Ectodermal cell (in vitro differentiated cells): ENCODE measurements around the gene LYRM2.

Experiments used
- H3K27ac ChIP-seq: 2 replicates; pipeline ENCODE4 v1.7.0; 2013; ENCODE audit warnings: mild to moderate bottlenecking, low read depth, low read length; ENCODE audit not compliant: insufficient read depth, poor library complexity, severe bottlenecking
- H3K27me3 ChIP-seq: 2 replicates; pipeline ENCODE4 v1.7.0; 2013; ENCODE audit warnings: mild to moderate bottlenecking, low read length; ENCODE audit not compliant: insufficient read depth, control insufficient read depth, poor library complexity, severe bottlenecking
- H3K36me3 ChIP-seq: one replicate; pipeline ENCODE4 v1.7.0; 2013; ENCODE audit warnings: low read length; ENCODE audit not compliant: control insufficient read depth, insufficient read depth
- H3K4me1 ChIP-seq: one replicate; pipeline ENCODE4 v1.7.0; 2013; ENCODE audit warnings: low read length; ENCODE audit not compliant: control insufficient read depth, insufficient read depth
- H3K4me3 ChIP-seq: 2 replicates; pipeline ENCODE4 v1.7.0; 2013; ENCODE audit warnings: low read depth, low read length, control low read depth; ENCODE audit not compliant: insufficient read depth
- H3K9me3 ChIP-seq: 2 replicates; pipeline ENCODE4 v1.7.0; 2013; ENCODE audit warnings: mild to moderate bottlenecking, low read length, moderate library complexity; ENCODE audit not compliant: control insufficient read depth
- WGBS, 2 experiments: methylation state at CpG; one replicate each; pipeline ENCODE4 v1.1.7; 2013; ENCODE audit warnings: missing lambda C conversion rate in 2 of 2; 5-methylcytosine and 5-hydroxymethylcytosine counted together

The LYRM2 gene

GRCh38 chr6:89599727-89600126, 38.8 kb downstream of the LYRM2 start:
- 88 to 93% methylated on average over 7 of the region's 7 CpGs for WGBS, 2 experiments
- no peaks in the 10 kb centered on the region for H3K4me1 ChIP-seq
- H3K9me3 ChIP-seq = no peaks in the 10 kb centered on the region
- no peaks in the 10 kb centered on the region for H3K36me3 ChIP-seq
- H3K27ac ChIP-seq = no peak overlapping the region
- H3K27me3 ChIP-seq = no peaks in the 10 kb centered on the region
- no peak overlapping the region for H3K4me3 ChIP-seq

- 70 to 71% methylated on average over 3 of the region's 3 CpGs for WGBS, 2 experiments
- no peak overlapping the region for H3K27ac ChIP-seq
- no peak overlapping the region for H3K4me3 ChIP-seq
- no peaks in the 10 kb centered on the region for H3K27me3 ChIP-seq
- H3K4me1 ChIP-seq = no peaks in the 10 kb centered on the region
- no peaks in the 10 kb centered on the region for H3K36me3 ChIP-seq
- H3K9me3 ChIP-seq = no peaks in the 10 kb centered on the region
Observed at GRCh38 chr6:89597988-89598387, 40.6 kb downstream of the LYRM2 start.

- 76 to 77% methylated on average over 2 of the region's 2 CpGs for WGBS, 2 experiments
- Histone ChIP-seq H3K4me3 (no peak overlapping the region), H3K4me1 (no peaks in the 10 kb centered on the region), H3K36me3 (no peaks in the 10 kb centered on the region), H3K9me3 (no peaks in the 10 kb centered on the region), H3K27me3 (no peaks in the 10 kb centered on the region), H3K27ac (no peak overlapping the region)
Observed at GRCh38 chr6:89597372-89597771, 41.2 kb downstream of the LYRM2 start.

DNA sequence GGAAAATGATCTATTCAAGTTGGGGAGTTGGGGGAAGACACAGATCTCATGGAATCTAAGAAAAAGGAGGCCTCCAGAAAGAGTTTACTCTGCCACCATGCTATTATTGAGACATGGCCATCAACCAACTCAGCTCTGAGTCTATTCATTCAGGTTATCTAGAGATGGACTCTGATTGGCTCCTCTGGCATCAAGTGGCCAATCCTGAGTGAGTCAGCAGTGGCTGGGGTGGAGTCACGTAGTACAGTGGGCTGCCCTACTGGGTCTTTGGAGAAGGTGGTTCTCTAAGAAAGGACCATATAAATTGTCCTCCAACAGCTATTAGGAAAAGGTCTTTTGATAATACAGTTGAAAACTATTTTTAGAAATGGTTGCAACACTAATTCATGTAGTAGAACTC, 42.1 kb downstream of the LYRM2 start:
- Histone ChIP-seq H3K27me3 (no peaks in the 10 kb centered on the region), H3K27ac (no peak overlapping the region), H3K4me1 (no peaks in the 10 kb centered on the region), H3K4me3 (no peak overlapping the region), H3K36me3 (no peaks in the 10 kb centered on the region), H3K9me3 (no peaks in the 10 kb centered on the region)
- WGBS, 2 experiments = 85 to 97% methylated on average over 1 of the region's 1 CpG

DNA sequence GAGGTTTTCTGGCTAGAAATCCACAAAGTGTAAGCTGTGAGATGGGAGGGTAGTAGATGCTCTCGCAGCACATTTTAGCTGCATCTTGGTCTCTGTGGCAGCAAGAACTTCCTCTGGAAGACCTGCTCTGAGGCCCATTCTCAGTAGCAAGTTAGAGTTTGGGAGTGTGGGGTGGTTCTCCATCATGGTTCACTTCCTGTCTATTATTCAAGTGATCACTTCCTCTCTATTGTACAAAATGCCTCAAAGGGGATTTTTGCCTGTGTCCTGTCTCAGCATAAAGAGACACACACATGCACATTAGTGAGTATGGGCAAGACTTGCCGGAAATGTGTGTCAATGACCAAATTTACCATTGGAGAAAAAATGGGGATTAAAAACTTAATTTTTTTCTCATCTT, 42.5 kb downstream of the LYRM2 start:
- no peaks in the 10 kb centered on the region for H3K9me3 ChIP-seq
- H3K4me1 ChIP-seq = no peaks in the 10 kb centered on the region
- no peak overlapping the region for H3K4me3 ChIP-seq
- WGBS, 2 experiments = 94 to 100% methylated on average over 2 of the region's 2 CpGs
- H3K36me3 ChIP-seq = no peaks in the 10 kb centered on the region
- H3K27ac ChIP-seq = no peak overlapping the region
- no peaks in the 10 kb centered on the region for H3K27me3 ChIP-seq

- WGBS, 2 experiments = 92 to 94% methylated on average over 4 of the region's 4 CpGs
- no peak overlapping the region for H3K27ac ChIP-seq
Observed at GRCh38 chr6:89591745-89592144, 46.8 kb downstream of the LYRM2 start.

GRCh38 chr6:89590133-89590532, 48.4 kb downstream of the LYRM2 start:
- H3K27me3 ChIP-seq = no peaks in the 10 kb centered on the region
- no peaks in the 10 kb centered on the region for H3K9me3 ChIP-seq
- WGBS, 2 experiments = 87 to 91% methylated on average over 2 of the region's 2 CpGs
- H3K36me3 ChIP-seq = no peaks in the 10 kb centered on the region
- no peaks in the 10 kb centered on the region for H3K4me1 ChIP-seq
- no peak overlapping the region for H3K27ac ChIP-seq
- no peak overlapping the region for H3K4me3 ChIP-seq

More at GRCh38 chr6:89591745-89592144, 46.8 kb downstream of the LYRM2 start:
- Histone ChIP-seq H3K9me3 (no peaks in the 10 kb centered on the region), H3K4me1 (no peaks in the 10 kb centered on the region), H3K36me3 (no peaks in the 10 kb centered on the region), H3K27me3 (no peaks in the 10 kb centered on the region), H3K4me3 (no peak overlapping the region)

DNA sequence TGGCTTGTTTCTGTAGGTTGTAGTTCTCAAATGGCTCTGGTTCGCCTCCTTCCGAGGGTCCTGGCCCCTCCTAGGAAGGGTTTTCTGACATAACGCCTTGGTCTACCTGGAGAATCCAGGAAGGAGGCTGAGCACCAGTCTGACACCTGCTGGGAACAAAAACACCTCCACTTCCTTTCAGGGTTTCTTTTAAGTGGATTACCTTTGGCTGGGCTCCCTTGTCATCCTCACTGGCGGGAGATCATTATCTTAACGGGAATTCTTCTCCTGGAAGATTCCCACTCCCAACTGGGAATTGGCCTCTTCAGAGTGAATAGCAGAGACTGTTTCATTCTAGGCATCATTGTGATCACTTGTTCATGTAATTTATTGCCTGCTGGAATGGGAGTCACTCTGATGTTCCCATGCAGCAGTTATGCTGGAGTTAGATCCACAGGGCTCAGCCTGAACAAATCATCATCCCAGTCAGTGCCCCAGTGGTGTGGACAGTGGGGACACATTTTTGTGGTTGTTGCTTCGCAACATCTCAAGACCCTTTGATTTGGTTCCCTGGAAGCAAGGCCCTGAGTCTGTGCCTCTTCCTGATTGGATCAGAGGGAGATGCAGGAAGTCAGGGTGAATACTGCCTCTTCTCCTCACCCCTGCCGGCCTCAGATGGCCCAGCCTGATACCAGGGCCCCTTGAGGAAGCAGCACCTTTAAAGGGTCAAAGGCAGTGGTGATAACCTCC, 49.1 kb downstream of the LYRM2 start:
- no peak overlapping the region for H3K27ac ChIP-seq

DNA sequence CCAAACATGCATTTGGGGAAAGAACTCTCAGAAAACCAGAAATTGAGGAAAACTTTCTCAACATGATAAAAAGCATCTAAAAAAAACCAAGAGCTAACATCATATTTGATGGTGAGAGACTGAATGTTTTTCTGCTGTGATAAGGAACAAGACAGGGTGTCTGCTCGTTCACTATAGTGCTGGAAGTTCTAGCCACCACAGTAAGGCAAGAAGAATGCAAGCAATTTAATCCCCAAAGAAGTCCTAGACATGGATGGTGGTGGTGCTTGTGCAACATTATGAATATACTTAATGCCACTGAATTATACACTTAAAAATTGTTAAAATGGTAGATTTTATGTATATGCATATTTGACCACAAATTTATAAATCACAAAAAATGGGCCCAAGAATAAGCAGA, 53.4 kb downstream of the LYRM2 start:
- H3K4me1 ChIP-seq = peaks cover 4% of the 10 kb centered on the region
- 82 to 90% methylated on average over 1 of the region's 1 CpG for WGBS, 2 experiments
- no peaks in the 10 kb centered on the region for H3K9me3 ChIP-seq
- H3K27ac ChIP-seq = no peak overlapping the region
- no peaks in the 10 kb centered on the region for H3K36me3 ChIP-seq
- H3K27me3 ChIP-seq = no peaks in the 10 kb centered on the region
- H3K4me3 ChIP-seq = no peak overlapping the region

More for the DNA sequence above, 49.1 kb downstream of the LYRM2 start:
- Histone ChIP-seq H3K4me1 (no peaks in the 10 kb centered on the region), H3K36me3 (no peaks in the 10 kb centered on the region), H3K27me3 (no peaks in the 10 kb centered on the region), H3K4me3 (no peak overlapping the region), H3K9me3 (no peaks in the 10 kb centered on the region)
- WGBS, 2 experiments = 73 to 79% methylated on average over 7 of the region's 7 CpGs

DNA sequence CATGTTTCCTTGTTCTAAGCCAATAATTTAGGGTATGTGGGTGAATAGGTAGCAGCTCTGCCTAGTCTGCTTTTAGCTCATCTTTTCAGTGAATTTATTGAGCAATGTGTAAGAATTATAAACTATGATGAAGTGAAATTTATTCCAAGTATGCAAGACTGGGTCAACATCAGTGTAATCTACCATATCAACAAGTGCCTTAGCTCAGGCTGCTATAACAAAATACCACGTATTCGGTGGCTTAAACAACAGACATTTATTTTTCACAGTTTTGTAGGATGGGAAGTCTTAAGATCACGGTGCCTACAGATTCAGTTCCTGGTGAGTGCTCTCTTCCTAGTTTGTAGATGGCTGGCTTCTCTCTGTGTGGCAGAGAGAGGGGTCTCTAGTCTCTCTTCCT, 54.0 kb downstream of the LYRM2 start:
- Histone ChIP-seq H3K27me3 (no peaks in the 10 kb centered on the region), H3K9me3 (no peaks in the 10 kb centered on the region), H3K36me3 (no peaks in the 10 kb centered on the region), H3K27ac (no peak overlapping the region), H3K4me3 (no peak overlapping the region), H3K4me1 (peaks cover 4% of the 10 kb centered on the region)
- 90 to 97% methylated on average over 3 of the region's 3 CpGs for WGBS, 2 experiments
